Karpas-422 (cell line): Measurements from ENCODE around the gene DDX51. TPM values are rescaled to one million over a fixed set of nuclear protein-coding genes. Genes with fewer than 3 reads are reported as not detected.

Experiments used
- DNase-seq: peaks from one replicate; pipeline ENCODE4 v3.0.0-alpha.2; 2015
- H2AFZ ChIP-seq: fragments of 200-600 bp; sonication (generic); 2 replicates; pipeline ENCODE4 v1.6.1; 2014; ENCODE audit warnings: antibody characterized with exemption, low read length, mixed read lengths
- H3K27ac ChIP-seq: fragments of 200-600 bp; sonication (generic); 2 replicates; pipeline ENCODE4 v1.5.1; 2014; ENCODE audit warnings: mild to moderate bottlenecking, low read length, moderate library complexity
- H3K27me3 ChIP-seq: fragments of 200-600 bp; sonication (generic); 2 replicates; pipeline ENCODE4 v1.6.1; 2014; ENCODE audit warnings: low read length, mixed read lengths
- H3K36me3 ChIP-seq: fragments of 200-600 bp; sonication (generic); 2 replicates; pipeline ENCODE4 v1.6.1; 2014; ENCODE audit warnings: low read length, mixed read lengths; ENCODE audit not compliant: insufficient read depth
- H3K4me1 ChIP-seq: fragments of 200-600 bp; sonication (generic); 2 replicates; pipeline ENCODE4 v1.6.1; 2014; ENCODE audit warnings: mild to moderate bottlenecking, low read length, mixed read lengths
- H3K4me2 ChIP-seq: fragments of 200-600 bp; sonication (generic); 2 replicates; pipeline ENCODE4 v1.6.1; 2014; ENCODE audit warnings: low read length, low read depth, mild to moderate bottlenecking; ENCODE audit not compliant: poor library complexity, severe bottlenecking
- H3K4me3 ChIP-seq: fragments of 200-600 bp; sonication (generic); 2 replicates; pipeline ENCODE4 v1.5.1; 2014; ENCODE audit warnings: mild to moderate bottlenecking, antibody characterized with exemption, low read length, mixed read lengths
- H3K79me2 ChIP-seq: fragments of 200-600 bp; sonication (generic); 2 replicates; pipeline ENCODE4 v1.6.1; 2014; ENCODE audit warnings: mild to moderate bottlenecking, low read length, mixed read lengths
- H3K9ac ChIP-seq: fragments of 200-600 bp; sonication (generic); 2 replicates; pipeline ENCODE4 v1.6.0; 2014; ENCODE audit warnings: low read length
- H3K9me2 ChIP-seq: fragments of 200-600 bp; sonication (generic), shearing (Covaris generic); replicated peaks from 2 replicates; pipeline ENCODE4 v1.6.0; 2014; ENCODE audit warnings: mild to moderate bottlenecking, low read length, moderate library complexity; ENCODE audit not compliant: insufficient read depth
- H3K9me3 ChIP-seq: fragments of 300-700, 200-600 bp; sonication (generic); 2 replicates; pipeline ENCODE4 v1.6.1; 2014; ENCODE audit warnings: low read length, mixed read lengths
- H4K20me1 ChIP-seq: fragments of 200-600 bp; sonication (generic); 2 replicates; pipeline ENCODE4 v1.6.1; 2014; ENCODE audit warnings: mild to moderate bottlenecking, antibody characterized with exemption, low read length, low read depth; ENCODE audit not compliant: insufficient read depth
- total RNA-seq: library from RNA; depleted of rRNA; stranded (reverse); fragments of >200 nt; shearing (Covaris generic); gene quantifications from 2 replicates; pipeline ENCODE4 v1.2.3, GENCODE V29; 2014; ENCODE audit warnings: low replicate concordance

The DDX51 gene
- total RNA-seq, 1 experiment from 2014 or later, result 6.4 TPM

DNA sequence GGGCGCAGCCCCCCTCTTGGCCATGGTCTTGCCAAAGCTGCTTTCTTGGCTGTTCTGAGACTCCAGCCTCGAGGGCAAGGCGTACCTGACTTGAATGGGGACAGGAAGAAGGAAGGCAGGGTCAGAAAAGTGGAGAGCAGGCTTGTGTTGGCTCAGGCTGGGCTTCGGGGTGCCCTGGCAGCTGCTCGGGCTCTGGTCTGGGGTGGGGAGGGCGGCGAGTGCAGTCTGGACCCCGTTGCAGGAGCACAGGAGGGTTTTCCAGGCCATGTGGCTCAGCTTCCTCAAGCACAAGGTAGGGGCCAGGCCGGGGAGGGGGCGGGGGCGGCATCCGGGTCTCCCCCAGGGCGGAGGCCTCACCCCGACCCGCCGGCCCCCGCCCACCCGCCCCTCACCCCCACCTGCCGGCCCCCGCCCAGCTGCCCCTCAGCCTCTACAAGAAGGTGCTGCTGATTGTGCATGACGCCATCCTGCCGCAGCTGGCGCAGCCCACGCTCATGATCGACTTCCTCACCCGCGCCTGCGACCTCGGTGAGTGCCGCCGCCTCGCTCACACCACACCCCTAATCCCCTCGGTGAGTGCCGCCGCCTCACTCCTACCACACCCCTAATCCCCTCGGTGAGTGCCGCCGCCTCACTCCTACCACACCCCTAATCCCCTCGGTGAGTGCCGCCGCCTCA lies 4.4 kb upstream of the DDX51 start:
- Histone ChIP-seq H3K4me2 (no peak overlapping the region), H3K27me3 (no peaks in the 10 kb centered on the region), H3K9me3 (no peaks in the 10 kb centered on the region), H3K9ac (no peak overlapping the region), H2AFZ (no peak overlapping the region), H3K9me2 (no peaks in the 10 kb centered on the region), H3K27ac (no peak overlapping the region), H3K79me2 (peaks cover 38% of the 10 kb centered on the region), H4K20me1 (peaks cover 11% of the 10 kb centered on the region; the same call in 1 of the 2 replicates), H3K4me1 (peaks cover 9% of the 10 kb centered on the region), H3K4me3 (no peak overlapping the region), H3K36me3 (peaks cover 14% of the 10 kb centered on the region; the same call in 1 of the 2 replicates)
- DNase-seq, result no peak

DNA sequence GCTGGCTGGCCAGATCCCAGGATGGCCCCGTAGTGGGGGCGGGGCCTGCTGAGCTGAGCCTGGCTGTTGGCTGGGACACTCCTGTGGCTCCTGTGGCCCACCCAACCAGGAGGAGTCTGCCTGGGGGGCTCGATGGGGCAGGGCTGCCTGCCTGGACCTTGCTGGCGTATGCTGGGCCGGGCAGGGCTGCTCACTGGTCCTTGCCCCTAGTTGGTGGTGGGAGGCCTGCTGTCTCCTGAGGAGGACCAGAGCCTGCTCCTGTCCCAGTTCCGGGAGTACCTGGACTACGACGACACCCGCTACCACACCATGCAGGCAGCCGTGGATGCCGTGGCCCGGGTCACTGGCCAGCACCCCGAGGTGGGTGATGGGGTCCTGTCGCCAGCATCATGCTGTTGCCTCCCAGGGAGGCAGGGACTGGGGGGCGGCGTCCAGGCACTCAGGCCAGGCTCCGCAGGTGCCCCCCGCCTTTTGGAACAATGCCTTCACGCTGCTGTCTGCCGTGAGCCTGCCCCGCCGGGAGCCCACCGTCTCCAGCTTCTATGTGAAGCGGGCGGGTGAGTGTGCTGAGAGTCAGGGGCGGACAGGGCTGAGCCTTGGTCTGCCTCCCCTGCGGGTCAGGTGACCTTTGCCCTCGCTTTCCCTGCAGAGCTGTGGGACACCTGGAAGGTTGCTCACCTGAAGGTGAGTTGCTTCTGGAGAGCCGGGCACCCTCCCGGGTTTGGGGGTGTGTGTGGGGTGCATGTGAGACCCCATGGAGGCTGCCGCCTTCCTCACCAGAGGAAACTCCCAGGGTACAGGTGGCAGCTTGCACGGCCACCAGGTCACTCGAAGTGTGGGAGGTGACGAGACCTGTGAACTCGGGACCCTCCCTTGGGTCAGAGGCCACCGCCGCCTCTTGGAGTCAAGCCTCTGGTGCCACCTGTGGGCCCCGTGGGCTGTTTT lies 3.6 kb upstream of the DDX51 start:
- H3K4me3 ChIP-seq, result no peak overlapping the region
- no peak overlapping the region for H3K9ac ChIP-seq
- H3K4me2 ChIP-seq, result no peak overlapping the region
- no peak overlapping the region for H2AFZ ChIP-seq
- H3K9me3 ChIP-seq, result no peaks in the 10 kb centered on the region
- no peaks in the 10 kb centered on the region for H3K9me2 ChIP-seq
- H3K79me2 ChIP-seq, result peaks cover 46% of the 10 kb centered on the region
- peaks cover 14% of the 10 kb centered on the region; the same call in 1 of the 2 replicates for H3K36me3 ChIP-seq
- DNase-seq, result no peak
- peaks cover 14% of the 10 kb centered on the region for H3K4me1 ChIP-seq
- no peak overlapping the region for H3K27ac ChIP-seq
- peaks cover 20% of the 10 kb centered on the region for H4K20me1 ChIP-seq
- no peaks in the 10 kb centered on the region for H3K27me3 ChIP-seq

DNA sequence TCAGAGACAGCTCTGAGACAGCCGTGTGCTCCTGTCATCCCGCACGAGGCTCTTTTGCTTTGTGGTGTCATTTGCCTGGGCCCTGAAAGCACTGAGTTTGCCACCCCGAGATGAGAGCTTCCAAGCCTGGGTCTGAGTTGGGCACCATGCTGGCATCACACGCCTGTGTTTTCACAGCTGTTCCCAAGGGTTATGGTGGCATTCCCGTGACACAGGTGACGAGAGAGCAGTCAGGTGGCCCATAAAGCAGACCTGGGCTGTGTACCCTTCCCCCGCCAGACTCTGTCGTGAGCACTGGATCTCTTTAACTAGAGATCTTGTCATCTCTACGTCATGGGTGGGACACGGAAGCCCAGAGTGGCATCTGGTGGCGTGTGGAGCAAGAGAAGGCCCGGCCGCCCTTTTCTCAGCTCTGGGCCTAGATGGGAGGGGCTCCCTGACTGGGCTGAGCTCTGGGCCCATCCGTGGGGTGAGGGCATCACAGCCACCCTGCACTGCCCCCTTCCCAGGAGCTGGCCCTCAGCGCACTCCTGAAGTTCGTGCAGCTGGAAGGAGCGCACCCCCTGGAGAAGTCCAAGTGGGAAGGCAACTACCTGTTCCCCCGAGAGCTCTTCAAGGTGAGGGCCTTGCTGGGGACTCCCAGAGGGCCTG lies 2.8 kb upstream of the DDX51 start:
- Histone ChIP-seq H3K36me3 (peaks cover 14% of the 10 kb centered on the region; the same call in 1 of the 2 replicates), H3K4me1 (peaks cover 20% of the 10 kb centered on the region), H2AFZ (no peak overlapping the region), H3K27ac (no peak overlapping the region), H3K9me3 (no peaks in the 10 kb centered on the region), H3K4me2 (no peak overlapping the region), H3K4me3 (no peak overlapping the region), H4K20me1 (peaks cover 28% of the 10 kb centered on the region), H3K9me2 (no peaks in the 10 kb centered on the region), H3K79me2 (peaks cover 54% of the 10 kb centered on the region), H3K27me3 (no peaks in the 10 kb centered on the region), H3K9ac (no peak overlapping the region)
- DNase-seq, result no peak

DNA sequence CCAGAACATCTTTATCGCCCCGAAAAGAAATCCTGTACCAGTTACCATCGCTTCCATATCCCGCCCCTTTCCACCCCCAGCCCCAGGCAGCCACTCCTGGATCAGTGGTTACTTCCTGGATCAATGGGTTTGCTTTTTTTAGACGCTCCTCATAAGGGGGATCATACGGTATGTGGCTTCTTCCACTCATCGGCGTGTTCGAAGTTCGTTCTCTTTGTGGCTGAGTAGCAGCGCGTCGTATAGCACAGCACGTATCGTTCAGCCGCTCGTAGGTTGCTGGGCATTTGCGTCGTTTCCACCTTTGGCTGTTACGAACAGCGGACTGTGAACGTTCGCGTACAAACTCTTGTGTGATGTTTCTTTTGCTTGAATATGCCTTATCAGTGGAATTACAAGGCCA lies 2.0 kb upstream of the DDX51 start:
- Histone ChIP-seq H3K79me2 (peaks cover 61% of the 10 kb centered on the region), H3K4me3 (no peak overlapping the region), H3K9ac (no peak overlapping the region), H3K9me2 (no peaks in the 10 kb centered on the region), H2AFZ (no peak overlapping the region), H4K20me1 (peaks cover 30% of the 10 kb centered on the region), H3K27ac (no peak overlapping the region), H3K4me2 (no peak overlapping the region), H3K9me3 (no peaks in the 10 kb centered on the region), H3K27me3 (no peaks in the 10 kb centered on the region), H3K36me3 (peaks cover 14% of the 10 kb centered on the region; the same call in 1 of the 2 replicates), H3K4me1 (peaks cover 20% of the 10 kb centered on the region)
- no peak for DNase-seq

DNA sequence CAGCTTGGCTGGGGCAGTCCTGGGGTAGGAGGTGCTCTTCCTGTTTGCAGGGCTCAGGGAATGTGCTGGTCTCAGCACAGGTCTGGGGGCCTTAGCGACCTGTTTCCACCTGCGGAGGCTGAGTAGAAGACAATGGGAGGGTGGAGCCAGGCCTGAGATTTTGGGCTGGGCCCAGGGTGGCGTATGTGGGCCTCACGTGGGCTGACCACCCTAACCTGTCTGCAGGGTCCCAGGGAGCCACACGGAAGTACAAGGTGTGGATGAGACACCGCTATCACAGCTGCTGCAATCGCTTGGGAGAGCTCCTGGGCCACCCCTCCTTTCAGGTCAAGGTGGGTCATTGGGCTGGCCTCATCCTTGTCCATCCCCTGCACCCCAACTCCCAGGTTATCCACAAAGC lies 1.2 kb upstream of the DDX51 start:
- no peak for DNase-seq
- H3K36me3 ChIP-seq, result peaks cover 14% of the 10 kb centered on the region; the same call in 1 of the 2 replicates
- no peaks in the 10 kb centered on the region for H3K9me2 ChIP-seq
- H2AFZ ChIP-seq, result no peak overlapping the region
- no peaks in the 10 kb centered on the region for H3K9me3 ChIP-seq
- H3K4me3 ChIP-seq, result peak overlapping the region; percentile 84
- H3K9ac ChIP-seq, result peak overlapping the region; percentile 92
- no peak overlapping the region for H3K27ac ChIP-seq
- H4K20me1 ChIP-seq, result peaks cover 30% of the 10 kb centered on the region
- no peaks in the 10 kb centered on the region for H3K27me3 ChIP-seq
- H3K4me1 ChIP-seq, result peaks cover 20% of the 10 kb centered on the region
- peaks cover 65% of the 10 kb centered on the region for H3K79me2 ChIP-seq
- peak overlapping the region; percentile 90 for H3K4me2 ChIP-seq

DNA sequence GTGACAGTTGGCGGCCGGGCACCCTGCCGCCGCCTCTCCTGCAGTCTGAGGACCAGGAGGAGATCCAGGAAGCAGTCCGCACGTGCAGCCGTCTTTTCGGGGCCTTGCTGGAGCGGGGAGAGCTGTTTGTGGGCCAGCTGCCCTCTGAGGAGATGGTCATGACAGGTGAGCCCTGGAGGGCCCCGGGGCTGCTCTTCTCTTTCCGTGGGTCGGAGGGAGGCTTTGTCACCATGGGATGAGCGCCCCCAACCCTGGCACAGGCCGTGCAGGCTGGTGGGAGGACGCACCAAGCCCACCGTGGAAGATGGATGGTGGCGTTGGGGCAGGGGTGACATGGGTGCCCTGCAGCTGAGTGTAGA lies 670 bp upstream of the DDX51 start:
- Histone ChIP-seq H3K27ac (no peak overlapping the region), H3K79me2 (peaks cover 65% of the 10 kb centered on the region), H3K4me2 (peak overlapping the region; percentile 90), H3K4me3 (peak overlapping the region; percentile 84), H3K36me3 (peaks cover 14% of the 10 kb centered on the region; the same call in 1 of the 2 replicates), H3K27me3 (no peaks in the 10 kb centered on the region), H4K20me1 (peaks cover 30% of the 10 kb centered on the region), H2AFZ (no peak overlapping the region), H3K9ac (peak overlapping the region; percentile 92), H3K9me2 (no peaks in the 10 kb centered on the region), H3K4me1 (peaks cover 20% of the 10 kb centered on the region), H3K9me3 (no peaks in the 10 kb centered on the region)
- no peak for DNase-seq

DNA sequence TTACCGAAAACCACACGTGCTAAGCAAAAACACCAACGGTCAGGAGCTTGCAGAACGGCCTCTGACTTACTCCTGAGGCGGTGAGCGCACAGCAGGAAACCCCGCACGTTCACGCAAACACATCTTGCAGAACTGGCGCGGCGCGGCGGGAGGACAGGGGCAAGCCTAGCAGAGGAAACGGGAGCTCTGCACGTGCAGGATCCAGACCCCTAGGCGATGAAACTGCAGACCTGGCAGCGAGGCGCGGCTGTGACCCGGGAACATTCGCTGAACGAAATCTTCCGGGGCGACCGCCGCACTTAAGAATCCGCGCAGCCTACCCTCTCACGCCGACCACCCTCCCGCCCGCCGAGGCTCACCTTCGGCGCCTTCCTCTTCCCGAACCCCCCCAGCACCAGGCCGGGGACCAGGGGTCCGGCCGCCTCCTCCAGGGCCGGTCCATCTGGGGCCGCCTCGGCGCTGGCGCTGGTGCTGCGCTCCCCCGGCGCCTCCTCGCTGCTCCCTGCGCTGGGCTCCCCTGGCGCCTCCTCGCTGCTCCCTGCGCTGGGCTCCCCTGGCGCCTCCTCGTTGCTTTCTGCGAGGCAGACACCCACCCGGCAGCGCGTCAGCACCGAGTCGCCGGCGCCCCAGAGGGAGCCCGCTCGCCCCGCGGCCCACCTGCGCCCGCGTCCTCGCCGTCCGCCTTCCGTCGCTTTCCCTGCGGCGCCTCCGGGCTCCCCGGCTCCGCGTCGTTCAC lies 615 bp downstream of the DDX51 start:
- H3K27me3 ChIP-seq, result no peaks in the 10 kb centered on the region
- H2AFZ ChIP-seq, result no peak overlapping the region
- H3K27ac ChIP-seq, result peak overlapping the region; percentile 11; the same call in 1 of the 2 replicates
- peak overlapping the region; percentile 93 for H3K4me2 ChIP-seq
- no peaks in the 10 kb centered on the region for H3K9me2 ChIP-seq
- peak overlapping the region; percentile 92 for H3K9ac ChIP-seq
- H3K9me3 ChIP-seq, result no peaks in the 10 kb centered on the region
- peaks cover 18% of the 10 kb centered on the region; the same call in 1 of the 2 replicates for H3K36me3 ChIP-seq
- peaks cover 20% of the 10 kb centered on the region for H3K4me1 ChIP-seq
- DNase-seq, result peak; percentile 66
- H3K4me3 ChIP-seq, result peak overlapping the region; percentile 84
- H3K79me2 ChIP-seq, result peaks cover 65% of the 10 kb centered on the region
- H4K20me1 ChIP-seq, result peaks cover 30% of the 10 kb centered on the region
